Activated CD8-positive, alpha-beta memory T cell treated with anti-CD3 and anti-CD28 coated beads, Interleukin-2, amount 50 U/mL, for 1 hour (primary cell): ENCODE results near the gene NCAM2.
"Not testable (repeated sequence)": the region's sequence is repeated elsewhere in the genome, so short reads cannot be mapped to it uniquely, and the experiment has no call there.

Experiments
- DNase-seq: peaks from one replicate; pipeline ENCODE4 v3.0.0-alpha.2; 2020; ENCODE audit errors: extremely low read depth

The NCAM2 gene

DNA sequence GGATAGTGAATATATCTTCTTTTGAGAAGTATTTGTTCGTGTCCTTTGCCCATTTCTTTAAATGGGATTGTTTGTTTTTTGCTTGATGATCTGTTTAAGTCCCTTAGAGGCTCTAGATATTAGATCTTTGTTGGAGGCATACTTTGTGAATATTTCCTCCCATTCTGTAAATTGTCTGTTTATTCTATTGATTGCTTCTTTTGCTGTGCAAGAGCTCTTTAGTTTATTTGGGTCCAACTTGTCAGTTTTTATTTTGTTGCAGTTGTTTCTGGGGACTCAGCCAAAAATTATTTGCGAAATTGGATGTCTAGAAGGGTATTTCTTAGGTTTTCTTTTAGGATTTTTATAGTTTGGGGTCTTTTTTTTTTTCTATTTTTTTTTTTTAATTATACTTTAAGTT, 302.8 kb downstream of the NCAM2 start:
- no peak for DNase-seq

DNA sequence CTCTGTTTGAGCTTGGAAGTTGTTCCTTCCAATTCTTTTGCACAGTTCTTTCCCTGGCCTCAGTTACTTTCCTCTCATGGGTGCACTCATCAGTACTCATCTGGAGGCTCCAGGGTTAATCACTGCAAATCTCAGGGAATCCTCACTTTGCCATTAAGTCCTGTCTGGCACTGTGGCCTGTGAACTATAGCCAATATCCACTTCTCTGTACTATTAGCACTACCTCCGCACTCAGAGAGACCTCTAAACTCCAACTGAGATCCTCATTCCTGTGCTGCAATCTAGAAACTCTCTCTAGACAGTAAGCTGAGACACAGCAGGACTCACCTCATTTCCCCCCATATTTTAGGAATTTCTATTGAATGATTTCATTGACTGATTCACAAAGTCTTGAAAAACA, 311.3 kb downstream of the NCAM2 start:
- DNase-seq = no peak

DNA sequence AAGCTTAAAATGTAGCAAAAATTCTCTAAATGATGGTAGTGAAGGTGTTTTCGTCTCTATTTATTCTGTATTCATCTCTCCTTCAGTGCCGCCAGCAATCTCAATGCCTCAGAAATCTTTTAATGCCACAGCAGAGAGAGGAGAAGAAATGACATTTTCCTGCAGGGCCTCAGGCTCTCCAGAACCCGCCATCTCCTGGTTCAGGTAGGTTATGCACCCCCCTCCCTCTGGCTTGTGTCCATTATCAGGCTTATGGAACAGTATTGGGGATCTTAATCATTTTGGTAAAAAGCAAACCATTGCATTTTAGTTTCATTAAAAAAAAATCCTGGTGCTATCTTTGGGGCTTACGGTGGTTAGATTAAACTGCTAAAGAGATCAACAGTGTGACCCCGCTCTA, 326.1 kb downstream of the NCAM2 start:
- no peak for DNase-seq

DNA sequence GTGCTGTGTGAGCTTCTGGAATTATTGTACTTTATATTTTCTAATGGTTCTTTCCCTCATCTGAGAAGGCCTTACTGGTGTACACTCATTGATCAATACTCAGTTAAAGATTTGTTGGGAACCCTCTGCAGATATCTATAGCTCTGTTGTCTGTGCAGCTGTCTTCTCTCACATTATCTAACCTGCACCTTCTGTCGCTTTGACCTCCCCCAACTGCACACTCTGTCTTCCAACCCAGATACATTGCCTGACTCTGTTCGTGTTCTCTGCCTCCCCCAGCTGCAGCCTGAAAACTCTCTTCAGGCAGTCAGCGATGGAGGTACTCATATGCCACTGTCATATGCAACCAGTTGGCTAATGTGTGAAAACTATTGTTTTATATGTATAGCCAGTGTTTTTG, 334.3 kb downstream of the NCAM2 start:
- DNase-seq = no peak

DNA sequence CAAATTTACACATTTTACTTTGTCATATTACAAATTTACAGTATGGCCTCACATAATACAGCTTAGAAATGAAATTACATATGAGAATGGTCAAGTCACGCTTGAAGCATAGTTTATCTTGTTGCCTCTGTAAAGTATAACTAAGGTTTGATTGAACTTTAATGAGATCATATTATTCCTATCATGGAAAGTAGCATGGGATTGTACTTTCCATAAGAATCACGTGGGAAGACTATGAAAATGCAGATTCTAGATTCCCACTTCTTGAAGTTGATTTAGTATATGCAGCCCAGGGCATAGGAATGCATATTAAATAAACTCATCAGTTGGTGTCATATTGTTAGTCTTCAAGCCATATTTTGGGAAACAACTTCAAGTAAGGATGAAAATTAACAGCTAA, 342.8 kb downstream of the NCAM2 start:
- DNase-seq = no peak

DNA sequence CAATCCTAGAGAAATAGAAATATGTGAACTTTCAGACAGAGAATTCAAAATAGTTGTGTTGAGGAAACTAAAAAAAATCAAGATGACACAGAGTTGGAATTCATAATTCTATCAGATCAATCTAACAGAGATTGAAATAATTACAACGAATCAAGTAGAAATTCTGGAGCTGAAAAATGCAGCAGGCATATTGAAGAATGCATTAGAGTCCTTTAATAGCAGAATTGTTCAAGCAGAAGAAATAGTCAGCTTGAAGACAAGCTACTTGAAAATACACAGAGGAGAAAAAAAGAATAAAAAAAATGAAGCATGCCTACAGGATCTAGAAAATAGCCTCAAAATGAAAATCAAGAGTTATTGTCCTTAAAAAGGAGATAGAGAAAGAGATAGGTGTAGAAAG, 347.1 kb downstream of the NCAM2 start:
- no peak for DNase-seq

DNA sequence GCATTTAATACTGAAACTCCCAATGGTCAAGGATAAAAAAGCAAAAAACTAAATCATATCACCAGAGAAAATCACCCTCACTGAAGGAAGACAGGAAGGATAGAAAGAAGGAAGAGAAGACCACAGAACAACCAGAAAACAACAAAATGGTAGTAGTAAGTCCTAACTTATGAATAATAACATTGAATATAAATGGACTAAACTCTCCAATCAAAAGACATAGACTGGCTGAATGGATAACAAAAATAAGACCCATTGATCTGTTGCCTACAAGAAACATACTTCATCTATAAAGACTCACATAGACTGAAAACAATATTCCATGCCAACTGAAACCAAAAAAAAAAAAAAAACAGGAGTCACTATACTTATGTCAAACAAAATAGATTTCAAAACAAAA, 347.7 kb downstream of the NCAM2 start:
- no peak for DNase-seq

DNA sequence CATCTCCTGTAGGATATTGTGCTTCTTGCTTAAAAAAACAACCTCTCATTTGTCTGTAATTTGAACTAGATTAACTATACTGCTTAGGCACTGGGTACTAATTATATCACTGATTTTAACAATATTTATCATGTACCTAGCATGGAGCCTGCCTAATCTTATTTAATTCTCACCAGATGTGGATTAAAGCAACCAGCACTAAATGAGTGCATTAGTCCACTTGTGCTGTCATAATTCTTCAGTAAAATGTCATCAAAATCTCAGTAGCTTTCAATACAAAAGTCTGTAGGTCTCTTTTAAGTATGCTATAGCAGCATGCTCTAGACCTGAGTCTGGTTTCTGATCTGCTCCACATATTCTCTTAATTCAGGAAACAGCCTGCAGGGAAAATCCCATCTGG, 368.1 kb downstream of the NCAM2 start:
- no peak for DNase-seq

DNA sequence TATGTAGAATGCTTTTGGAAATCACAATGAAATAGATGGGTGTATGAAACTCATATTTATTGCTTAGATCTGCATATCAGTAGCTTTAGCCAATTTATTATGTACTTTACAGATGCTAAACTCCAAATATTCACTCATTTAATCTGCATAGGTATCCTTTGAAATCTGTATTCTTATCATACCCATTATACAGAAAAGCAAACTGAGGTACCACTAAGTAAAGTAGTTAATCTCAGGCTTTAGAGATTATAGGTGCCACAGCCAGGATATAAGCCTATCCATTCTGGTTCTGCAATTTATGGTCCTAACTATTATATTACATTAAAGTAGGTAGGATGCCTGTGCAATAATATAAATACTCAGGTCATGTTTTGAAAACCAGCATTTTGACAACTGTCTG, 369.4 kb downstream of the NCAM2 start:
- no peak for DNase-seq

DNA sequence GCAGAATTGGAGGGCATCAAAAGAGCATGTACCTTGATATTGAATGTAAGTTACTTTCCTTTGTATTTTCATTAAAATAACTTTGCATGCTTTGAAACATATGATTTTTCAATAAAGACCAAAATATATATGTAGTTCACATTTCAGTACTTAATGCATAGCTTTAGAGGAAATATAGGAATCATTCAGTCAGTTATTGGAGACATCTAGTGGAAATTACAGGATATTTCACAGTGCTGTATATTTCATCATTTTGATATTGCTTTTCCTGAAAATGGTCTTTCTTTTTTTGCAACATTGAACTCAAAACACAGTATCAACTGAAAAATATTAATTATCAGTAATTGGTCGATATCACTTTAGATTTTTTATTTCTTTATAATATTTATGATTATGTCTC, 375.8 kb downstream of the NCAM2 start:
- no peak for DNase-seq

DNA sequence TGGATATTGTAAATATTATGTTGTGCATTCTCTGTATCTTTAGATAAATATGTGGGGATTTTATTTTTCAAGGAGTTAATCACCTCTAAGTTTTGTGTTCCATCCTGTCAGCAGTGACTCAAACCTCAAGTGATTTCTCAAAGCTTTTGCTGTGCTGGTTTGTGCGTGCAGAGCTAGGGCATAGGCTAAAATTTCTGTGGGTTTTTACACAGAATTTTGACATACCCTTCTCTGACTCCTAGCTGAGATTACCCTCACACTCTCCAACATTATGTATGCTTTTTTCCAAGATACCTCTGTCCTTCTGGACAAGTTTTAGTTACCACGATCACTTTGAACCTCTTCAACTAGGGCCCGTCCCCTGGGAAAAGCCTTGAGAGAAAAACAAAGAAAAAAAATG, 384.9 kb downstream of the NCAM2 start:
- DNase-seq = no peak

DNA sequence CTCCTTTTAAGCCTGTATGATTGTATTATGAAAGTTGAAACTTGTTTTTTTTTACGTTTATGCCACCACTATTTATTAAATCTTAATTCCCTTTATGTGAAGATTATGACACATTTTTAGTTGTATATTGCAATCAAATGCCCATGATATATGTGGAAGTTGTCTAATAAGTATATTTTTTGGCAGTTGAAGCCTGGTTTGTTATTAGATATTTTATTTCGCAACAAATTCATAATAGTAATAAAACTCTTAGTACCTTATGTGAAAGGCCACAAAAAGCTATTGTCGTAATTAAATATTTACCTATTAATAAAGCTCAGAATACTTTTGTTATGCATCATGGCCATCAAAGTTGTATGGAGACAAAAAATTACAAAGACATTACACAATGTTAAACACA, 386.8 kb downstream of the NCAM2 start:
- no peak for DNase-seq

DNA sequence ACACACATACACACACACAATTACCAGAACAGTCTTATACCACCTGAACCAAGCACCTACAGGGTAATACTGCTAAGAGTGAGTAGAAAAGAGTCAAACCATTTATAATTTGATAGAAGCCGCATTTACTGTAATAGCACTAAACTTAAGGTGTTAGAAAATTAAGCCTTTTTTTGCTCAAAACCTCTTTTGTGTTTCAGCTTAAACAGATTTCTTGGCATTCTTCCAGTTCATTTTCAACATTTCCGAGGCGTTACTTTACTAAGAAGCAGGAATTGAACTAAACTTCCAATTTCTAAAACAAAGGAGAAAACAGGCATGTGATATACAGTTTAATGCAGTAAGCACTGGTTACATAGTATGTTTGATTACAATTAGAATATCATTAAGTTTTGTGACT, 387.2 kb downstream of the NCAM2 start:
- no peak for DNase-seq

DNA sequence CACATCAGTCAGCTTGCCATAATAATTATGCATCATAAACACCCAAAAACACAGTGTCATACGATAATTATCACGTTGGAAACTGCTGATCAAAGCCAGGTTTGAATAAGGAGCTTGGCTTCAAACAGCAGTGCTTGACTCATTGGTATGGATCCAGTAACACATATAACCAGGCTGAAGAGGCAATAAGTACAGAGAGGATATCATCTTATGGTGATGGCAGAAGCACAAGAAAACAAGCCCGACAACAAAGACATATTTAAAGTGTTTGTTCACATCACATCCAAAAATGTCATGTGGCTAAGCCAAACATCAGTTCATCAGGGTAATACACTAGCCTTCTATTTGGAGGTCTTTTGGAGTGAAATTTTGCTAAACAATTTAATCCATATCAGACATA, 389.7 kb downstream of the NCAM2 start:
- DNase-seq = no peak

DNA sequence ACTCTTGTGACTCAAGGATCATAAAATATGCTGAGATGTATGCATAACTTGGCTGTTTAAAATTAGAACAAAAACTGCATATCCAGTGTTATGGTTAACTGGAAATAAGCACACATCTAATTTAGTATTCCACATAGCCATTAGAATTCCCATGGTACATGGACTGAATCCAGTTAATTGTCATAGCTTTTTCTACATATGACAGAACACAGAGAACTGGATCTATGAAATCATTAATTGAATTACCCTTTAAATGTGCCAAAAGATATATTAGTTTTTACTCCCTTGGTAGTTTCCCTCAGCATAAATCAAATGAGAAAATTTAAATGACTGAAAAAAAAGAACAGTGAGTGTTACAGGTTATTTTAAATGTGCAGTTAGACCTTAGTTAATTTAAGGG, 395.9 kb downstream of the NCAM2 start:
- DNase-seq = no peak

DNA sequence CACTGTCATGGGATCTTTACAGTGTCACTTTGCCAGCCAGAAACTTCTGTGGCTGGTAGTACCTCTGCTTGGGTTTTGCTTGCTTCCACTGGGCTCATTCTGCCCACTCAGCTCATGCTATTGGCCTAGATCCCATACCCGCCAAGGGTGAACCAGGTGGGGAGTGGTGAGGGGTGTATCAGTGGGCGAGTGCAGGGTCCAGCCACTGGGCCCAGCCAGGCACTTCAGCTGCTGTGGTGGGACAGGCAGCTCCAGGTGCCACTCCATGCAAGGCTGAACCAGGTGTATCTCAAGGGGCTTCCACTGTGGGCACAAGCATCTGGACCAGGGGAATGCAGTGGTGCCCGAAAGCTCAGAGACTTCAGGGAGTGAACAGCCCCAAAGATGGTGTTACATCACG, 398.2 kb downstream of the NCAM2 start:
- no peak for DNase-seq

DNA sequence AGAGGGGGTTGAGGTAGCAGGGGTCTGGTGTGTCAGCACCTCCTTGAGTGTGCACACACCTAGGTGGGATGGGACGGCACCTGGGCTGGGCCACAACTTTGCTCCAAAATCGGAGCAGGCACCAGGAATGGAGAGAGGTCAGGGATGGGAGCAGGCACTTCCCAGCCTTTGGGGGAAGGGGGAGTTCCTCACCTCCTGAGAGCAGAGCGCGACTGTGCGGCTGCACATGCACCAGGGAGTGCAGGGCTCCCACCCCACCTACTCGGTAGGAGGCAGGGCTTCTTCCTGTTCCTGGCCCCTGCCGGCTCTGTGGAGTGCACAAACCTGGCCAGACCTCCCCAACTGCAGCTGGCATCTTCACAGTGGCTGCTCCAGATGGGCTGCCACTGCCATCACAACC, 399.3 kb downstream of the NCAM2 start:
- DNase-seq = no peak

DNA sequence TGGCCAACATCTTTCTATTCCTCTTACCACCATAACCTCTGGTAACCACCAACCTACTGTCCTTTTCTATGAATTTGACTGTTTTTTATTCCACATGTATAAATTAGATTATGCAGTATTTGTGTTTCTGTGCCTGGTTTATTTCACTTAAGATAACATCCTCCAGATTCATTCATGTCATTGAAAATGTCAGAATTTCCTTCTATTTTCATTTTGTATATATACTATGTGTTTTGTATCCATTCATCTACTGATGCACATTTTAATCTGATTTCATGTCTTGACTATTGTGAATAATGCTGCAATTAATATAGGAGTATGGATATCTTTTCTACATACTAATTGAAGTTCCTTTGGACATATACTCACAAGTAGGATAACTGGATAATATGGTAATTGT, 403.2 kb downstream of the NCAM2 start:
- no peak for DNase-seq

DNA sequence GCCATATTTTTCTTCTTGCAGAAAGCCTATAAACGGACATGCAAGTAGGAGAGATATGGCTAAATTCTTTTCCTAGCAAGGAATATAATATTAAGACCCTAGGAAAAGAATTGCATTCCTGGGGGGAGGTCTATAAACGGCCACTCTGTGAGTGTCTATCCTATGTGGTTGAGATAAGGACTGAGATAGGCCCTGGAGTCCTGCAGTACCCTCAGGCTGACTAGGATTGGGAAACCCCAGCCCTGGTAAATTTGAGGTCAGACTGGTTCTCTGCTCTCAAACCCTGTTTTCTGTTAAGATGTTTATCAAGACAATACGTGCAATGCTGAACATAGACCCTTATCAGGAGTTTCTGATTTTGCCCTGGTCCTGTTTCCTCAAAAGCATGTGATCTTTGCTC, 404.0 kb downstream of the NCAM2 start:
- not testable (repeated sequence) for DNase-seq

DNA sequence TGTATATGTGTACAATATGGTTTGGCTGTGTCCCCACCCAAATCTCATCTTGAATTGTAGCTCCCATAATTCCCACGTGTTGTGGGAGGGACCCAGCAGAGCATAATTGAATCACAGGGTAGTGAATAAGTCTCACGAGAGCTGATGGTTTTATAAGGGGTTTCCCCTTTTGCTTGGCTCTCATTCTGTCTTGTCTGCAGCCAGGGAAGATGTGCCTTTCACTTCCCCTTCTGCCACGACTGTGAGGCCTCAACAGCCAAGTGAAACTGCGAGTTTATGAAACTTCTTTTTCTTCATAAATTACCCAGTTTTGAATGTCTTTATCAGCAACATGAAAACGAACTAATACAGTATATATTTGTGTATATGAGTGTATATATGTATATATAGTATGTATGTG, 406.1 kb downstream of the NCAM2 start:
- not testable (repeated sequence) for DNase-seq

DNA sequence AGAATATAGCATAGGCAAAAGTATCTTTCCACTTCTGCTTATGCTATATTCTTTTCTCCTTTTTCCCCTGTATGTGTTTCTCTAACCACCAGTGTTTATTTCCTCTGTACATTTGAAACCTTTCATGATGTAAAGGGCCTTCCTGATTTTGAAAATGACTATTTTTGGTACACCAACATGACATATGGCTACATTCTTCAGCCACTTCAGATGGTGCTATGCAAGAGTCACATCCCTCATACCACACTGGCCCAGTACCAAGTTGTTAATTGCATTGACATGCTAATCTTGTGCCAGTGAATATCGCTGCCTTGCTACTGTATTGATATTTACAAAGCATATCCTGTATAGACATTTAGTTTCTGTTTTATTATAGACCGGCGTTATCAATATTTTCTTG, 408.7 kb downstream of the NCAM2 start:
- DNase-seq = no peak

DNA sequence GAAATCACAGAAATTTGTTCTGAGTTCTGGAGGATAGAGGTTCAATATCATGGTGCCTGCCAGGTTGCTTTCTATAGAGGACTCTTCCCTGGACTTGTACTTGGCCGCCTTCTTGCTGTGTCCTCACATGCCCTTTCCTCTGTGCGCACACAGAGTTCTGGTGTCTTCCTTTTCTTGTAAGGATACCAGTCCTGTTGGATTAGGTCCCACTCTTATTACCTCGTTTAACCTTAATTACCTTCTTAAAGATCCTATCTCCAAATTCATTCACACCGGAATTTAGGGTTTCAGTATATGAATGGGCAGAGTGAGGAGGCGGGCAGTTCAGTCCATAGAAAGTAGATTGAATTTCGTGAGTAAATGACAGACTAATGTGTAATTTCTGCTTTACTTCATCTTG, 413.9 kb downstream of the NCAM2 start:
- no peak for DNase-seq

DNA sequence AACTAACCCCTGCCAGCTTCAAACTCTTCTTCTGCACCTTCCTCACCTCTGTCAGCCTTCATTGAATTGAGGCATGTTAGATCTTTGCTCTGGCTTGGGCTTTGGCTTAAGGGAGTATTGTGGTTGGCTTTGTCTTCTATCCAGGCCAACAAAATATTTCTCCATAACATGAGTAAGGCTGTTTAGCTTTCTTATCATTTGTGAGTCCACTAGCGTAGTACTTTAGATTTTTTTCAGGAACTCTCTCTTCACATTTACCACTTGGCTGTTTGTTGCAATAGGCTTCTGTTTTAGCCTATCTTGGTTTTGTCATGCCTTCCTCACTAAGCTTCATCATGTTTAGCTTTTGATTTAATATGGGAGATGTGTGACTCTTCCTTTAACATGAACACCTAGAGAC, 417.5 kb downstream of the NCAM2 start:
- no peak for DNase-seq

DNA sequence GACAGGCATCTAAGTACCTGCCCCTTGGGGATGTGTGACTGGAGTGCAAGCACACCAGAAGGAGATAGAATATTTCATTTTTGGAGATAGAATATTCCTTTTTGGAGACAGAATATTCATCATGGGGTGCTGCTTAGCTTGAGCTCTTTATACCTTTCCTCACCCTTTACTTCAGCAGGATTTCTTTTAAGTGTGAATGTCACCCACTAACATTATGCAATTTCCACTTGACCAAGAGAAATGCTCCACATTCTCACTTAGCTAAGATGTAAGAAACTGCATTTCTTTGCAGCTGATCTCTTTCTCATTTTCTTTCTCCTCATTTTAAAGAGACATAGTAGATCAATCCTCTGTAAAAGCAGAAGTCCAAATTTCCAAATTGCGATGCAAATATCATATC, 436.7 kb downstream of the NCAM2 start:
- DNase-seq = no peak

DNA sequence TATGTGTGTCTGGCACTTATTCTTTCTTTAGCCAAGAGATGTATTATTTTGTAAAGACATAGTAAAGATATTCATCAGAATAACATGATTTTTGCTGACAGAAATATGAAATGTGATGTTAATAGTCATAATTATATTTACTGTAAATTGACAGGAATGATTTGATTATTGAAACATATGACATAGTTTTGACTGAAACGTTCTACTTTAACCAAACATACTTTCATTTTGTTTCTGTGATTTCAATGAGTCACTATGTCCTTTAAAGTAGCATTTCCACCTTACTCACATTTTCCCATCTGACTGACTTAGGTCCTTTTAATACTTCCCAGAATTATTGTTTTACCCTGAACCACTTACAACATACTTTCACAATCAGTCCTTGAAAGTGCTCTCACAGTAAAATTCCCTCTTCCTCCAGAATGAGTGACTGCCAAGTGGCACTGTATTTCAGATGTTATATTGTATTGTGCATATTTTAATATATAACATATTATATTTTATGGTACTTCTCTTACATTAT, 437.9 kb downstream of the NCAM2 start:
- no peak for DNase-seq
